A673 (cell line): Measurements from ENCODE around the gene MVD. TPM values are rescaled to one million over a fixed set of nuclear protein-coding genes. Genes with fewer than 3 reads are reported as not detected.

Source experiments
- BruUV-seq: library from RNA; stranded (reverse); fragments of 400-500 nt; replicated peaks from 2 replicates; lab custom pipeline; 2021; lab: Mats Ljungman, UMichigan
- CTCF ChIA-PET: fragments of 300-600 bp; sonication (Branson Sonifier 250); formaldehyde crosslinking; loops from one replicate; lab custom pipeline; 2022; ENCODE audit warnings: antibody characterized with exemption; lab: Charles Lee
- POLR2A ChIA-PET: fragments of 300-600 bp; sonication (Branson Sonifier 250); formaldehyde crosslinking; loops from one replicate; lab custom pipeline; 2022; ENCODE audit warnings: antibody characterized with exemption; ENCODE audit not compliant: low non-redundant PET; lab: Charles Lee
- DNase-seq: peaks from one replicate; pipeline ENCODE4 v3.0.0-alpha.2; 2015; ENCODE audit warnings: low spot score
- H3K27ac ChIP-seq: fragments of 200-600 bp; sonication (generic); 2 replicates; pipeline ENCODE4 v1.5.1; 2016; ENCODE audit warnings: mixed run types, low read depth, mild to moderate bottlenecking, mixed read lengths, antibody characterized with exemption, low read length; ENCODE audit not compliant: poor library complexity, severe bottlenecking
- H3K27me3 ChIP-seq: fragments of 200-600 bp; sonication (generic); replicated peaks from 2 replicates; pipeline ENCODE4 v1.6.1; 2017; ENCODE audit warnings: mixed run types, low read depth, mild to moderate bottlenecking, mixed read lengths, antibody characterized with exemption, low read length; ENCODE audit not compliant: insufficient read depth, poor library complexity
- H3K36me3 ChIP-seq: fragments of 200-600 bp; sonication (generic); 2 replicates; pipeline ENCODE4 v1.6.1; 2016; ENCODE audit warnings: mixed run types, mild to moderate bottlenecking, mixed read lengths, antibody characterized with exemption, low read length; ENCODE audit not compliant: insufficient read depth, poor library complexity, severe bottlenecking
- H3K4me1 ChIP-seq: fragments of 200-600 bp; sonication (generic); 2 replicates; pipeline ENCODE4 v1.6.1; 2017; ENCODE audit warnings: mixed run types, mild to moderate bottlenecking, mixed read lengths, antibody characterized with exemption, low read length; ENCODE audit not compliant: insufficient read depth, poor library complexity, severe bottlenecking
- H3K4me3 ChIP-seq: fragments of 200-600 bp; sonication (generic); 2 replicates; pipeline ENCODE4 v1.5.1; 2016; ENCODE audit warnings: low read depth, mixed run types, mild to moderate bottlenecking, mixed read lengths, low read length; ENCODE audit not compliant: poor library complexity, severe bottlenecking
- H3K9me3 ChIP-seq: fragments of 200-600 bp; sonication (generic); 2 replicates; pipeline ENCODE4 v1.6.1; 2016; ENCODE audit warnings: mixed run types, low read depth, mild to moderate bottlenecking, mixed read lengths, antibody characterized with exemption, low read length; ENCODE audit not compliant: poor library complexity, severe bottlenecking
- EZH2 ChIP-seq: fragments of 200-600 bp; sonication (generic); IDR thresholded peaks from 2 replicates; pipeline ENCODE4 v1.6.1; 2017; ENCODE audit warnings: borderline replicate concordance, low read depth, mild to moderate bottlenecking, mixed read lengths, antibody characterized with exemption, low read length; ENCODE audit not compliant: poor library complexity, severe bottlenecking
- intact Hi-C: fragments of 100-400 bp; cut with micrococcal nuclease; formaldehyde crosslinking; loops from one replicate; pipeline ENCODE4 v1.10.0; 2022; ENCODE audit not compliant: unreplicated experiment
- total RNA-seq: library from RNA; stranded (reverse); gene quantifications from 2 replicates; pipeline ENCODE4 v1.2.3, GENCODE V29; 2021
- TF ChIP-seq, protein P1 (sequence below): fragments of 300-800, 200-600 bp; sonication (generic); conservative IDR thresholded peaks from 2 replicates; pipeline ENCODE4 v1.5.1; 2017; ENCODE audit warnings: low read depth, mild to moderate bottlenecking, antibody characterized with exemption, low read length, moderate library complexity, mixed read lengths

MVD gene
- total RNA-seq, 1 experiment from 2014 or later = 131 TPM

DNA sequence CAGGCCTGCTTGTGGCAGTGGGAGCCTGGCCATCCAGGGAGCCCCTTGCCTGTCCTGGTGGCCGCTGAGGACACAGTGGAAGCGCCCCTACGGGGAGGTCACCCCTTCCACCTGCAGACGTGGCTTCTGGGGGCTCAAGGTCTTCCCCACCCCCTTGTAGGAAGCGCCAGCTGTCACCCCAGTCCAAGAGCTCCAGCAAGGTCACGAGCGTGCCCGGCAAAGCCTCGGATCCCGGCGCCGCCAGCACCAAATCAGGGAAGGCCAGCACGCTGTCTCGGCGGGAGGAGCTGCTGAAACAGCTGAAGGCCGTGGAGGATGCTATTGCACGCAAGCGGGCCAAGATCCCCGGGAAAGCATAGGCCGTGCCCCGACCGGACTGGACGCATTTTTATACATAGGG lies 31.9 kb downstream of the MVD start:
- peaks cover 50% of the 10 kb centered on the region for H3K36me3 ChIP-seq
- TF ChIP-seq EZH2 = no peak
- TF ChIP-seq, protein P1, sequence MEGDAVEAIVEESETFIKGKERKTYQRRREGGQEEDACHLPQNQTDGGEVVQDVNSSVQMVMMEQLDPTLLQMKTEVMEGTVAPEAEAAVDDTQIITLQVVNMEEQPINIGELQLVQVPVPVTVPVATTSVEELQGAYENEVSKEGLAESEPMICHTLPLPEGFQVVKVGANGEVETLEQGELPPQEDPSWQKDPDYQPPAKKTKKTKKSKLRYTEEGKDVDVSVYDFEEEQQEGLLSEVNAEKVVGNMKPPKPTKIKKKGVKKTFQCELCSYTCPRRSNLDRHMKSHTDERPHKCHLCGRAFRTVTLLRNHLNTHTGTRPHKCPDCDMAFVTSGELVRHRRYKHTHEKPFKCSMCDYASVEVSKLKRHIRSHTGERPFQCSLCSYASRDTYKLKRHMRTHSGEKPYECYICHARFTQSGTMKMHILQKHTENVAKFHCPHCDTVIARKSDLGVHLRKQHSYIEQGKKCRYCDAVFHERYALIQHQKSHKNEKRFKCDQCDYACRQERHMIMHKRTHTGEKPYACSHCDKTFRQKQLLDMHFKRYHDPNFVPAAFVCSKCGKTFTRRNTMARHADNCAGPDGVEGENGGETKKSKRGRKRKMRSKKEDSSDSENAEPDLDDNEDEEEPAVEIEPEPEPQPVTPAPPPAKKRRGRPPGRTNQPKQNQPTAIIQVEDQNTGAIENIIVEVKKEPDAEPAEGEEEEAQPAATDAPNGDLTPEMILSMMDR = no peak
- H3K27ac ChIP-seq = no peak overlapping the region
- H3K4me3 ChIP-seq = no peak overlapping the region
- POLR2A ChIA-PET = no interaction called here
- CTCF ChIA-PET = no interaction called here
- H3K4me1 ChIP-seq = no peaks in the 10 kb centered on the region
- BruUV-seq = no TSS peak
- H3K27me3 ChIP-seq = no peaks in the 10 kb centered on the region
- no peaks in the 10 kb centered on the region for H3K9me3 ChIP-seq
- intact Hi-C loops = no loop called here
- DNase-seq = no peak

DNA sequence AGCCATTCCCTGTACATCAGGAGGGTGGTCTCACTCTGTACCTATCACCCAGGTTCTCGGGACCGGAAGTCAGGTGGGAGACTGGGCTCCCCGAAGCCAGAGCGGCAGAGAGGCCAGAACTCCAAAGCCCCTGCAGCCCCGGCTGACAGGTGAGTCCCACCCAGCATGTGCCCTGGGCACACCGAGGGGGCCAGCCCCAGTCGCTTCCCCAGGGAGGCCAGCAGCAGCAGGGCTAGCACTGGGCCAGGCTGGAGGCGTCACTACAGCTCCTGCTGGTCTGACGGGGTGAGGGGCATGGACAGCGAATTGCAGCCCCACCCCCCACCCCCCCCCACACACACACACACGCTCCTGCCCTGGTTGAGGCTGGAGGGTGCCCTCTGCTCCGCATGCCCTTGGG lies 32.5 kb downstream of the MVD start:
- no TSS peak for BruUV-seq
- Histone ChIP-seq H3K4me1 (no peaks in the 10 kb centered on the region), H3K27ac (no peak overlapping the region), H3K36me3 (peaks cover 51% of the 10 kb centered on the region), H3K9me3 (no peaks in the 10 kb centered on the region), H3K27me3 (no peaks in the 10 kb centered on the region), H3K4me3 (no peak overlapping the region)
- ChIA-PET CTCF (no interaction called here), POLR2A (no interaction called here)
- TF ChIP-seq, protein P1 = no peak
- TF ChIP-seq EZH2 = no peak
- intact Hi-C loops = no loop called here
- no peak for DNase-seq

DNA sequence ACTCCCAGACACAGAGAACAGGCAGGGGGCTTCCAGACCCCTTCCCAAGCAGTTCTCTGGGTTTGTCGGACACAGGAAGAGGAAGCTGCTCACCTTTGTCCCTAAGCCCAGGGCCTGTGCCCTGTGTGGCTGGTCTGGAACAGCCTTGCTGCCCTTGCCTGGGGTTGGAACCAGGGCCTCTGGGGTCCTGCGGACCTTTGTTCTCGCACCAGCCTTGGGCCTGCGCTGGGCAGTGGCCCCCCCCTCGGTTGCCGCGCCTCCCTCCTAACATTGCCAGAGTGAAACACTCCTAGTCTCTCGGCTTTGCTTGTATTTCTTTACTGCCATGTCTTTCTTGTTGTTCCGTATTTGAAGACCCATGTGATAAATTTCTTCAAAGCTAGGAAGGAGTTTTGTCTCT lies 33.1 kb downstream of the MVD start:
- TF ChIP-seq EZH2 = no peak
- TF ChIP-seq, protein P1 = no peak
- CTCF ChIA-PET = no interaction called here
- H3K27me3 ChIP-seq = no peaks in the 10 kb centered on the region
- H3K4me1 ChIP-seq = no peaks in the 10 kb centered on the region
- DNase-seq = no peak
- no peak overlapping the region for H3K4me3 ChIP-seq
- H3K36me3 ChIP-seq = peaks cover 55% of the 10 kb centered on the region
- BruUV-seq = no TSS peak
- no peaks in the 10 kb centered on the region for H3K9me3 ChIP-seq
- intact Hi-C loops = no loop called here
- POLR2A ChIA-PET = no interaction called here
- no peak overlapping the region for H3K27ac ChIP-seq
